ENCODE data around the gene XRCC1. TPM values are rescaled to one million over a fixed set of nuclear protein-coding genes. Genes with fewer than 3 reads are reported as not detected.
A peak's percentile ranks its signal among the peaks of the same experiment; 100 is the strongest.

The XRCC1 gene
- total and polyA plus RNA-seq, 10 of the 15 experiments (the other 5 are each of a cell fraction or from before 2014, with no cell fraction given) = 2.0 to 51.1 (median 33.7) TPM

GRCh38 chr19:43619262-43620060 is 44.1 kb upstream of the XRCC1 start, which contains the start of gene ZNF428 (continued):
- TF ChIP-seq ZNF592 (IDR thresholded peaks at IDR 0.05) = 0 out of 2 replicates have a peak, but pooled peaks have one; percentile 65
- 0 out of 2 replicates have a peak, but pooled peaks have one; percentile 24 for TF ChIP-seq CREB1 (IDR thresholded peaks at IDR 0.05; ENCODE audit: low read depth)
- TF ChIP-seq SMARCA5 (IDR thresholded peaks at IDR 0.05) = peak; percentile 77
- no peak for TF ChIP-seq NFYA (IDR thresholded peaks at IDR 0.05; ENCODE audit: borderline replicate concordance, low read depth, low read length)
- no peak for TF ChIP-seq CEBPZ (IDR thresholded peaks at IDR 0.05; ENCODE audit: low read depth, low read length)
- peak; percentile 99 for TF ChIP-seq POU2F2 (IDR thresholded peaks at IDR 0.05; ENCODE audit: borderline replicate concordance, low read depth, low read length)
- TF ChIP-seq MLLT1 (IDR thresholded peaks at IDR 0.05) = no peak
- peak; percentile 56; the same call in 1 of the 2 replicates for TF ChIP-seq JUND (IDR thresholded peaks at IDR 0.05; ENCODE audit: low read depth, low read length)
- peak; percentile 31 to 78; a peak in 3 of 4 replicates for TF ChIP-seq BHLHE40 (IDR thresholded peaks at IDR 0.05; ENCODE audit: borderline replicate concordance in 1 of 2, low read depth in 2 of 2, low read length in 1 of 2)
- TF ChIP-seq CBX3 (IDR thresholded peaks at IDR 0.05; ENCODE audit: borderline replicate concordance, low read depth) = no peak
- TF ChIP-seq IRF4 (IDR thresholded peaks at IDR 0.05; ENCODE audit: low read depth, low read length) = no peak
- peak; percentile 29; the same call in 1 of the 2 replicates for TF ChIP-seq PKNOX1 (IDR thresholded peaks at IDR 0.05)
- peak; percentile 10; the same call in 1 of the 2 replicates for TF ChIP-seq CREM (IDR thresholded peaks at IDR 0.05; ENCODE audit: low read depth)
- peak; percentile 34 for TF ChIP-seq RELA (IDR thresholded peaks at IDR 0.05; ENCODE audit: borderline replicate concordance, partially characterized antibody)
- peak; percentile 70 for TF ChIP-seq EED (IDR thresholded peaks at IDR 0.05; ENCODE audit: low read depth)
- no peak for TF ChIP-seq SUPT20H (IDR thresholded peaks at IDR 0.05; ENCODE audit: borderline replicate concordance, control insufficient read depth, low read depth, low read length)

All from GM12878 (cell line).